Measurements from ENCODE around the gene CCNL2. TPM values are rescaled to one million over a fixed set of nuclear protein-coding genes. Genes with fewer than 3 reads are reported as not detected.

The CCNL2 gene
- total and polyA plus RNA-seq, 2 of the 13 experiments (the other 11 are each of a cell fraction or from before 2014, with no cell fraction given), result 105 to 340 TPM

GRCh38 chr1:1437904-1438376 lies 38.8 kb upstream of the CCNL2 start (continued):
- TF ChIP-seq MAFK (conservative IDR thresholded peaks at IDR 0.05 in 1 of 2, IDR thresholded peaks at IDR 0.05 in 1 of 2; ENCODE audit: low read length in 2 of 2) (no peak), RNF2 (conservative IDR thresholded peaks at IDR 0.05; ENCODE audit: low read depth) (no peak), ZNF180 (CRISPR knock-in tag; IDR thresholded peaks at IDR 0.05; ENCODE audit: borderline replicate concordance, low read depth) (no peak), DNMT3B (CRISPR knock-in tag; conservative IDR thresholded peaks at IDR 0.05) (0 out of 2 replicates have a peak, but pooled peaks have one; percentile 32), MED8 (CRISPR knock-in tag; IDR thresholded peaks at IDR 0.05; ENCODE audit: insufficient replicate concordance) (no peak), MEF2D (CRISPR knock-in tag; IDR thresholded peaks at IDR 0.05) (peak; percentile 3; the same call in 1 of the 2 replicates), ZZZ3 (CRISPR knock-in tag; IDR thresholded peaks at IDR 0.05; ENCODE audit: borderline replicate concordance) (no peak), TFDP1 (CRISPR knock-in tag; IDR thresholded peaks at IDR 0.05; ENCODE audit: borderline replicate concordance) (no peak), CBX1 (IDR thresholded peaks at IDR 0.05; ENCODE audit: low read depth) (no peak), ZNF10 (CRISPR knock-in tag; IDR thresholded peaks at IDR 0.05; ENCODE audit: borderline replicate concordance, low read depth) (no peak), ZNF282 (IDR thresholded peaks at IDR 0.05; ENCODE audit: partially characterized antibody) (no peak), TFDP2 (CRISPR knock-in tag; IDR thresholded peaks at IDR 0.05) (no peak), ZNF83 (CRISPR knock-in tag; IDR thresholded peaks at IDR 0.05; ENCODE audit: borderline replicate concordance) (no peak), NFIC (IDR thresholded peaks at IDR 0.05; ENCODE audit: low read length) (no peak)
- TF ChIP-seq, protein P1, sequence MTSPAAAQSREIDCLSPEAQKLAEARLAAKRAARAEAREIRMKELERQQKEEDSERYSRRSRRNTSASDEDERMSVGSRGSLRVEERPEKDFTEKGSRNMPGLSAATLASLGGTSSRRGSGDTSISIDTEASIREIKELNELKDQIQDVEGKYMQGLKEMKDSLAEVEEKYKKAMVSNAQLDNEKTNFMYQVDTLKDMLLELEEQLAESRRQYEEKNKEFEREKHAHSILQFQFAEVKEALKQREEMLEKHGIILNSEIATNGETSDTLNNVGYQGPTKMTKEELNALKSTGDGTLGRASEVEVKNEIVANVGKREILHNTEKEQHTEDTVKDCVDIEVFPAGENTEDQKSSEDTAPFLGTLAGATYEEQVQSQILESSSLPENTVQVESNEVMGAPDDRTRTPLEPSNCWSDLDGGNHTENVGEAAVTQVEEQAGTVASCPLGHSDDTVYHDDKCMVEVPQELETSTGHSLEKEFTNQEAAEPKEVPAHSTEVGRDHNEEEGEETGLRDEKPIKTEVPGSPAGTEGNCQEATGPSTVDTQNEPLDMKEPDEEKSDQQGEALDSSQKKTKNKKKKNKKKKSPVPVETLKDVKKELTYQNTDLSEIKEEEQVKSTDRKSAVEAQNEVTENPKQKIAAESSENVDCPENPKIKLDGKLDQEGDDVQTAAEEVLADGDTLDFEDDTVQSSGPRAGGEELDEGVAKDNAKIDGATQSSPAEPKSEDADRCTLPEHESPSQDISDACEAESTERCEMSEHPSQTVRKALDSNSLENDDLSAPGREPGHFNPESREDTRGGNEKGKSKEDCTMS (CRISPR knock-in tag; conservative IDR thresholded peaks at IDR 0.05), result no peak
- TF ChIP-seq, protein P2, sequence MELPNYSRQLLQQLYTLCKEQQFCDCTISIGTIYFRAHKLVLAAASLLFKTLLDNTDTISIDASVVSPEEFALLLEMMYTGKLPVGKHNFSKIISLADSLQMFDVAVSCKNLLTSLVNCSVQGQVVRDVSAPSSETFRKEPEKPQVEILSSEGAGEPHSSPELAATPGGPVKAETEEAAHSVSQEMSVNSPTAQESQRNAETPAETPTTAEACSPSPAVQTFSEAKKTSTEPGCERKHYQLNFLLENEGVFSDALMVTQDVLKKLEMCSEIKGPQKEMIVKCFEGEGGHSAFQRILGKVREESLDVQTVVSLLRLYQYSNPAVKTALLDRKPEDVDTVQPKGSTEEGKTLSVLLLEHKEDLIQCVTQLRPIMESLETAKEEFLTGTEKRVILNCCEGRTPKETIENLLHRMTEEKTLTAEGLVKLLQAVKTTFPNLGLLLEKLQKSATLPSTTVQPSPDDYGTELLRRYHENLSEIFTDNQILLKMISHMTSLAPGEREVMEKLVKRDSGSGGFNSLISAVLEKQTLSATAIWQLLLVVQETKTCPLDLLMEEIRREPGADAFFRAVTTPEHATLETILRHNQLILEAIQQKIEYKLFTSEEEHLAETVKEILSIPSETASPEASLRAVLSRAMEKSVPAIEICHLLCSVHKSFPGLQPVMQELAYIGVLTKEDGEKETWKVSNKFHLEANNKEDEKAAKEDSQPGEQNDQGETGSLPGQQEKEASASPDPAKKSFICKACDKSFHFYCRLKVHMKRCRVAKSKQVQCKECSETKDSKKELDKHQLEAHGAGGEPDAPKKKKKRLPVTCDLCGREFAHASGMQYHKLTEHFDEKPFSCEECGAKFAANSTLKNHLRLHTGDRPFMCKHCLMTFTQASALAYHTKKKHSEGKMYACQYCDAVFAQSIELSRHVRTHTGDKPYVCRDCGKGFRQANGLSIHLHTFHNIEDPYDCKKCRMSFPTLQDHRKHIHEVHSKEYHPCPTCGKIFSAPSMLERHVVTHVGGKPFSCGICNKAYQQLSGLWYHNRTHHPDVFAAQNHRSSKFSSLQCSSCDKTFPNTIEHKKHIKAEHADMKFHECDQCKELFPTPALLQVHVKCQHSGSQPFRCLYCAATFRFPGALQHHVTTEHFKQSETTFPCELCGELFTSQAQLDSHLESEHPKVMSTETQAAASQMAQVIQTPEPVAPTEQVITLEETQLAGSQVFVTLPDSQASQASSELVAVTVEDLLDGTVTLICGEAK (IDR thresholded peaks at IDR 0.05), result no peak
- TF ChIP-seq, protein P2 (CRISPR knock-in tag; IDR thresholded peaks at IDR 0.05), result no peak
